Esophagus muscularis mucosa (tissue), 4 donors: ENCODE data around the gene KLF13. TPM values are rescaled to one million over a fixed set of nuclear protein-coding genes. Genes with fewer than 3 reads are reported as not detected.
A peak's percentile ranks its signal among the peaks of the same experiment; 100 is the strongest.

ENCODE experiments used
- DNase-seq: peaks from one replicate; pipeline ENCODE4 v3.0.0-alpha.2; 2017; ENCODE audit errors: extremely low spot score
- H3K27ac ChIP-seq, 4 donors: fragments of 200-600 bp; sonication (generic); replicated peaks in 1 of 4; 1 replicate in 3 of 4; 2 replicates in 1 of 4; pipeline ENCODE4 v1.5.1; 2016 to 2019; ENCODE audit warnings: mild to moderate bottlenecking in 1 of 4
- H3K27me3 ChIP-seq, 4 donors: fragments of 200-600 bp; sonication (generic); one replicate each; pipeline versions ENCODE4 v1.5.1 to v1.6.0; 2016 to 2019
- H3K36me3 ChIP-seq, 4 donors: fragments of 200-600 bp; sonication (generic); one replicate each; pipeline ENCODE4 v1.5.1; 2016 to 2019
- H3K4me1 ChIP-seq, 4 donors: fragments of 200-600 bp; sonication (generic); one replicate each; pipeline ENCODE4 v1.5.1; 2016 to 2019
- H3K4me3 ChIP-seq, 4 donors: fragments of 200-600 bp; sonication (generic); 1 replicate in 2 of 4; 2 replicates in 2 of 4; pipeline ENCODE4 v1.5.1; 2016 to 2019; ENCODE audit warnings: mild to moderate bottlenecking in 4 of 4, moderate library complexity in 1 of 4
- H3K9me3 ChIP-seq, 4 donors: fragments of 200-600 bp; sonication (generic); 1 replicate in 3 of 4; 2 replicates in 1 of 4; pipeline ENCODE4 v1.5.1; 2016 to 2019
- EP300 ChIP-seq: sonication (generic); formaldehyde crosslinking; IDR thresholded peaks from one replicate; pipeline ENCODE4 v1.6.1; 2017; ENCODE audit warnings: antibody characterized with exemption
- POLR2A ChIP-seq: fragments of 450-650 bp; IDR thresholded peaks from one replicate; pipeline ENCODE4 v1.6.1; 2017; ENCODE audit warnings: antibody characterized with exemption, moderate library complexity, mild to moderate bottlenecking, low read depth
- POLR2AphosphoS5 ChIP-seq, 2 donors: sonication (generic); formaldehyde crosslinking; IDR thresholded peaks; one replicate each; pipeline ENCODE4 v1.6.1; 2017; ENCODE audit warnings: antibody characterized with exemption in 2 of 2
- WGBS: methylation state at CpG from one replicate; pipeline ENCODE4 v1.1.5; 2018; 5-methylcytosine and 5-hydroxymethylcytosine counted together
- intact Hi-C: fragments of 100-400 bp; cut with DNase I; formaldehyde crosslinking; loops from one replicate; pipeline ENCODE4 v1.15.1; 2023
- total RNA-seq, 4 donors: library from RNA; depleted of rRNA; stranded (reverse); fragments of >200 nt; gene quantifications; one replicate each; pipeline versions ENCODE4 v1.1.0 to v1.2.1, GENCODE V29; 2016
- TF ChIP-seq, protein P1 (sequence below), 3 experiments: fragments of 200-600 bp in 2 of 3; fragments of 450-650 bp in 1 of 3; sonication (generic) in 2 of 3; IDR thresholded peaks; one replicate each; pipeline ENCODE4 v1.5.1; 2017 to 2019; ENCODE audit warnings: antibody characterized with exemption in 3 of 3, mild to moderate bottlenecking in 2 of 3, moderate library complexity in 1 of 3

The KLF13 gene
- total RNA-seq, 4 donors from 2014 or later: 57.3 to 109 (median 74.2) TPM

DNA sequence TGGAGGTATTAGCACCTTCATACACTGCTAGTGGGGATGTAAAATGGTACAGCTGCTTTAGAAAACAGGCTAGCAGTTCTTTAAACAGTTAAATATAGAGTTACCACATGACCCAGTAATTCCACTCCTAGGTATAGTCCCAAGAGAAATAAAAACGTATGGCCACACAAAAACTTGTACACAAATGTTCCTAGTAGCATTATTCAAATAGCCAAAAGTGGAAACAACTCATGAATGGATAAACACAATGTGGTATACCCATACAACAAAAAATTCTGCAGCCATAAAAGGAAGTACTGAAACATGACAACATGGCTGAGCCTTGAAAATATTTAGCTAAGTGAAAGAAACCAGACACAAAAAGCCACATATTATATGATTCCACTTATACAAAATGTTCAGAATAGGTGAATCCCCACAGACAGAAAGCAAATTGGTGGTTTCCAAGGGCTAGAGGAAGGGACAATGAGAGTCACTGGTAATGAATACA, 40.8 kb upstream of the KLF13 start:
- peaks cover 0 to 1% (median 0%) of the 10 kb centered on the region in 4 donors for H3K9me3 ChIP-seq
- no peaks in the 10 kb centered on the region for H3K4me1 ChIP-seq
- H3K27ac ChIP-seq: no peak overlapping the region
- TF ChIP-seq POLR2AphosphoS5 (IDR thresholded peaks at IDR 0.05) (no peak), EP300 (no peak), POLR2A (no peak)
- TF ChIP-seq, protein P1, sequence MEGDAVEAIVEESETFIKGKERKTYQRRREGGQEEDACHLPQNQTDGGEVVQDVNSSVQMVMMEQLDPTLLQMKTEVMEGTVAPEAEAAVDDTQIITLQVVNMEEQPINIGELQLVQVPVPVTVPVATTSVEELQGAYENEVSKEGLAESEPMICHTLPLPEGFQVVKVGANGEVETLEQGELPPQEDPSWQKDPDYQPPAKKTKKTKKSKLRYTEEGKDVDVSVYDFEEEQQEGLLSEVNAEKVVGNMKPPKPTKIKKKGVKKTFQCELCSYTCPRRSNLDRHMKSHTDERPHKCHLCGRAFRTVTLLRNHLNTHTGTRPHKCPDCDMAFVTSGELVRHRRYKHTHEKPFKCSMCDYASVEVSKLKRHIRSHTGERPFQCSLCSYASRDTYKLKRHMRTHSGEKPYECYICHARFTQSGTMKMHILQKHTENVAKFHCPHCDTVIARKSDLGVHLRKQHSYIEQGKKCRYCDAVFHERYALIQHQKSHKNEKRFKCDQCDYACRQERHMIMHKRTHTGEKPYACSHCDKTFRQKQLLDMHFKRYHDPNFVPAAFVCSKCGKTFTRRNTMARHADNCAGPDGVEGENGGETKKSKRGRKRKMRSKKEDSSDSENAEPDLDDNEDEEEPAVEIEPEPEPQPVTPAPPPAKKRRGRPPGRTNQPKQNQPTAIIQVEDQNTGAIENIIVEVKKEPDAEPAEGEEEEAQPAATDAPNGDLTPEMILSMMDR (IDR thresholded peaks at IDR 0.05): no peak
- H3K27me3 ChIP-seq: no peaks in the 10 kb centered on the region
- DNase-seq: no peak
- WGBS: 43% methylated on average over 1 of the region's 1 CpG
- intact Hi-C loops: no loop called here
- no peak overlapping the region for H3K4me3 ChIP-seq
- H3K36me3 ChIP-seq: no peaks in the 10 kb centered on the region

DNA sequence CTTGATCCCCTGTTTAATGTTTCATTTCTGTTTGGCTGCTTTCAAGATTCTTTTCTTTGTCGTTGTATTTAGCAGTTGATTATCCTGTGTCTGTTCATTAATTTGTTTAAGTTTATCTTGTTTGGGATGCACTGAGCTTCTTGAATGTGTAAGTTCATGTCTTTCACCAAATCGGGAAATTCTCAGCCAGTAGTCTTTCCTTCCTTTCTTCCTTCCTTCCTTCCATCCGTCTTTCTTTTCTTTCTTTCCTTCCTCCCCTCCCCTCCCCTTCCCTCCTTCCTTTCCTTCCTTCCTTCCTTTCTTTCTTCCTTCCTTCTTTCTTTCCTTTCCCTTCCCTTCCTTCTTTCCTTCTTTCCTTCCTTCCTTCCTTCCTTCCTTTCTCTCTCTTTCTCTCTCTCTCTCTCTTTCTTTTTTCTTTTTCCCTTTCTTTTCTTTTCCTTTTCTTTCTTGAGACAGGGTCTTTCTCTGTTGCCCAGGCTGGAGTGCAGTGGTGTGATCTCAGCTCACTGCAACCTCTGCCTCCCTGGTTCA, 35.5 kb upstream of the KLF13 start:
- WGBS: 77% methylated on average over 3 of the region's 3 CpGs
- Histone ChIP-seq H3K4me1 (no peaks in the 10 kb centered on the region), H3K27ac (no peak overlapping the region), H3K9me3 (peaks cover 0 to 5% (median 0%) of the 10 kb centered on the region in 4 donors), H3K4me3 (no peak overlapping the region), H3K36me3 (no peaks in the 10 kb centered on the region), H3K27me3 (no peaks in the 10 kb centered on the region)
- intact Hi-C loops: no loop called here
- TF ChIP-seq EP300: no peak
- DNase-seq: no peak

GRCh38 chr15:31292391-31293015, 34.1 kb upstream of the KLF13 start:
- Histone ChIP-seq H3K4me3 (no peak overlapping the region), H3K9me3 (peaks cover 0 to 5% (median 0%) of the 10 kb centered on the region in 4 donors), H3K36me3 (no peaks in the 10 kb centered on the region), H3K27me3 (peaks cover 0 to 7% (median 0%) of the 10 kb centered on the region in 4 donors), H3K4me1 (peaks cover 0 to 4% (median 0%) of the 10 kb centered on the region in 4 donors), H3K27ac (no peak overlapping the region)
- TF ChIP-seq, protein P1 (IDR thresholded peaks at IDR 0.05): no peak
- TF ChIP-seq EP300: no peak
- TF ChIP-seq POLR2A: no peak
- TF ChIP-seq POLR2AphosphoS5 (IDR thresholded peaks at IDR 0.05): no peak
- DNase-seq: peak; percentile 45
- intact Hi-C loops: no loop called here
- 82% methylated on average over 3 of the region's 3 CpGs for whole genome bisulfite sequencing

- intact Hi-C loops: no loop called here
- no peak for TF ChIP-seq EP300
- TF ChIP-seq, protein P1 (IDR thresholded peaks at IDR 0.05): no peak
- no peak for TF ChIP-seq POLR2AphosphoS5 (IDR thresholded peaks at IDR 0.05)
- TF ChIP-seq POLR2A: no peak
- no peak for DNase-seq
- Histone ChIP-seq H3K4me1 (peaks cover 0 to 4% (median 0%) of the 10 kb centered on the region in 4 donors), H3K4me3 (no peak overlapping the region), H3K9me3 (peaks cover 0 to 5% (median 0%) of the 10 kb centered on the region in 4 donors), H3K27me3 (peaks cover 0 to 13% (median 0%) of the 10 kb centered on the region in 4 donors), H3K36me3 (no peaks in the 10 kb centered on the region), H3K27ac (no peak overlapping the region)
- 88% methylated on average over 3 of the region's 3 CpGs for WGBS
These were observed 33.0 kb upstream of the KLF13 start for GRCh38 chr15:31293655-31294054.

DNA sequence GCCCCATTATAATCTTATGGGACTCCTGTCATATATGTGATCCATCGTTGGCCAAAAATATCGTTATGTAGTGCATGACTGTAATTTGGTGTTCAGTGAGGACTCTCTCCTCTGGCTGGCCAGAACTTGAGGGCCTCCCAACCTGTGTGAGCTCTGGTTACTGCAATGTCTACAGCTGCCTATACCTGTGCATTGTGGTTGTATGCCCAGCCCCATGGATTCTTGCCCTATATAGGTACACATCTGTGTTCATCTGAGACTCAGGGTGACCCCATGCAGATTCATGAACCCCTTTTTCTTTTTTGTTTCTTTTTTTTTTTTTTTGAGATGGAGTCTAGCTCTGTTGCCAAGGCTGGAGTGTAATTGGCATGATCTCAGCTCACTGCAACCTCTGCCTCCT, 32.6 kb upstream of the KLF13 start:
- Histone ChIP-seq H3K9me3 (peaks cover 0 to 5% (median 0%) of the 10 kb centered on the region in 4 donors), H3K27ac (no peak overlapping the region), H3K27me3 (peaks cover 0 to 13% (median 0%) of the 10 kb centered on the region in 4 donors), H3K36me3 (no peaks in the 10 kb centered on the region), H3K4me1 (peaks cover 0 to 4% (median 0%) of the 10 kb centered on the region in 4 donors), H3K4me3 (no peak overlapping the region)
- intact Hi-C loops: no loop called here
- 97% methylated on average over 2 of the region's 2 CpGs for WGBS
- peak; percentile 55 for DNase-seq
- TF ChIP-seq POLR2A: no peak
- no peak for TF ChIP-seq POLR2AphosphoS5 (IDR thresholded peaks at IDR 0.05)
- no peak for TF ChIP-seq EP300
- TF ChIP-seq, protein P1 (IDR thresholded peaks at IDR 0.05): no peak
